HTERT RPE-1 (cell line): ENCODE measurements around the gene STPG3.

Experiments used
- in situ Hi-C: fragments of 300-500 bp; cut with MboI; formaldehyde crosslinking; loops from 4 replicates; pipeline ENCODE4 v1.14.3; 2020; ENCODE audit warnings: low sequenced_read_pairs

STPG3 gene

DNA sequence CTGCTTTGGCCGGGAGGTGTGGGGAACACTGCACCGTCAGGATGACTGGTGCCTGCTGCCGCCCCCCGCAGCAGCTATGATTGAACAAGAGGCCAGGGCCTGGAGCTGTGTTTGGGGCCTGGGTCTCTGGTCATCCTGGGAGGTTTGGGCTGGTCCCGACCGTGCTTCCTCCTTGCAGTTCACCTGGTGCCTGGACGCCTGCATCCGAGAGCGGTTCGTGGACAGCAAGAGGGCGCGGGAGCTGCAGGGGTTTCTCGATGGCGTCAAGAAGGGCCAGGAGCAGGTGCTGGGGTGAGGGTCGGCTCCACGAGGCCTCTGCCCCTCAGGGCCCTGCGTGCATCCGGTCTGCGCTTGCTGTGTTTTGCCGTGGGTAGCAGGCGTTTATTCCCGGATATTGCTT lies 13.0 kb downstream of the STPG3 start:
- in situ Hi-C loops: no loop called here

DNA sequence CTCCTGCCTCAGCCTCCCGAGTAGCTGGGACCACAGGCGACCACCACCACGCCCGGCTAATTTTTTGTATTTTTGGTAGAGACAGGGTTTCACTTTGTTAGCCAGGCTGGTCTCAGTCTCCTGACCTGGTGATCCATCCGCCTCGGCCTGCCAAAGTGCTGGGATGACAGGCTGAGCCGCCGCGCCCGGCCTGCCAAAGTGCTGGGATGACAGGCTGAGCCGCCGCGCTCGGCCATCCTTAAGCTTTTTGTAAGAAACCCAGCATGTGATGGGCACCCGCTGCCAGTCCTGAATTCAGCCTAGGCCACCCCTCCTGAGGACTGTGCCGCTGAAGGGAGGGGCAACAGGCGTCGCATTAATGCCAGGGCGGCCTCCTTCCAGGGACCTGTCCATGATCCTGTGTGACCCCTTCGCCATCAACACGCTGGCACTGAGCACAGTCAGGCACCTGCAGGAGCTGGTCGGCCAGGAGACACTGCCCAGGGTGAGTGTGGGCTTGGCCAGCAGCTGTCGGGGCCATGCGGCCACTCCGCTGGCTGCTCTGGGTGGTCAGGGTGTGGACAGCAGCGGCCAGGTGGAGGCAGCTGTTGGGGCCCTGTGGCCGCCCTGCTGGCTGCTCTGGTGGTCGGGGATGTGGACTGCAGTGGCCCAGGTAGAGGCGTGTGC lies 14.5 kb downstream of the STPG3 start:
- in situ Hi-C loops: no loop called here

DNA sequence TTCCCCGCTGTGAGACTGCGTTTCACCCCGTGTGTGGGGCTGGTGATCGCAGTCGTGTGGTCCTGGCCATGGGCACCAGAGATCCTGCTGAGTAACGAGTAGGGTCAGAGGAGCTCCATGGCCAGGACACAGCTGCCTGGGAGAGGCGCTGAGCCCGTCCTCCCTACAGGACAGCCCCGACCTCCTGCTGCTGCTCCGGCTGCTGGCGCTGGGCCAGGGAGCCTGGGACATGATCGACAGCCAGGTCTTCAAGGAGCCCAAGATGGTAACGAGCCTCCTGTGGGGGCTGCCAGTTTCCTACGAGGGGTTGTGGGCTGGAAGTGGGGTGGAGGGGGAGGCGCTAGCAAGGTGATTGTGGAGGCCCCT lies 15.1 kb downstream of the STPG3 start:
- in situ Hi-C loops: no loop called here

DNA sequence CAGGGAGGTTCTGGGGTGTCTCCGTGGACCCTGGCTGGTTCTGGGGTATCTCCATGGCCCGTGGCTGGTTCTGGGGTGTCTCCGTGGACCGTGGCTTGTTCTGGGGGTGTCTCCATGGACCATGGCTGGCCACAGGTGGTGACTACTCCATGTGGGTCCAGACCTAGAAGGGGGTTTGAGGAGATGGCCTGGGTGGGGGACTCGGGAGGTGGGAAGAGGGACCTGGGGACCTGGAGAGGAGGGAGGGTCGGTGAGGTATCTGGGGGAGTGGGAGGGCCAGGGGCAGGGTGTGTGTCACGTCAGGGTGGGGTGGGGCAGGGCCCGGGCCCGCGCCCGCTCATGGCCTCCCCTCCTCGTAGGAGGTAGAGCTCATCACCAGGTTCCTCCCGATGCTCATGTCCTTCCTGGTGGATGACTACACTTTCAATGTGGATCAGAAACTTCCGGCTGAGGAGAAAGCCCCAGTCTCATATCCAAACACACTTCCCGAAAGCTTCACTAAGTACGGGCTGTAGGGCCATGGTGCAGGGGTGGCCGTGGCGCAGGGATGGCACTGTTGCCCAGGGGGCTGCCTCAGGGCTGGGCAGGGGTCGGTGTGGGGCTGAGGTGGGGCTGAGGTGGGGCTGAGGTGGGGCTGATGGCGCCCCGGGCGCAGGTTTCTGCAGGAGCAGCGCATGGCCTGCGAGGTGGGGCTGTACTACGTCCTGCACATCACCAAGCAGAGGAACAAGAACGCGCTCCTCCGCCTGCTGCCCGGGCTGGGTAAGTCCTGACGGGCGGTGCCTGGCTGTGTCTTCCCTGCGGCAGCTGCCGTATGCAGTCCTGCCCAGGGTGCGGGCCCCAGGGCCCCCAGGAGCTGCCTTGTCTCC lies 15.7 kb downstream of the STPG3 start:
- in situ Hi-C loops: no loop called here

DNA sequence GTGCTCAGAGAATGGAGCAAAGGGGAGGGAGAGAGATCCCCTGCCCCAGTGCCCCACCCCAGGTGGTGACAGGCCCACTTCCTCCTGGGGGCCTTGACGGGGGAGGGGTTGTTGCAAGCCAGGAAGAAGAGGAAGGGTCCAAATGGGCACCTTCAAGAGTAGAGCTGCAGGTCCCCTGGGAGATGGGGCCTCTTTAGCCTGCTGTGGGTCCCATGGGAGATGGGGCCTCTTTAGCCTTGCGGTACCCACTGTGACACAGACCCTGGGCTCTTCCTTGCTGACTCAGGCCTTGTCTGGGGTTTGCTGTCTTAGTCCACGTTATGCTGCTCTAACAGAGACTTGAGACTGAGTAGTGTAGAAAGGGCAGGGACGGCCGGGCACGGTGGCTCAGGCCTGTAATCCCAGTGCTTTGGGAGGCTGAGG lies 16.9 kb downstream of the STPG3 start:
- in situ Hi-C loops: no loop called here

DNA sequence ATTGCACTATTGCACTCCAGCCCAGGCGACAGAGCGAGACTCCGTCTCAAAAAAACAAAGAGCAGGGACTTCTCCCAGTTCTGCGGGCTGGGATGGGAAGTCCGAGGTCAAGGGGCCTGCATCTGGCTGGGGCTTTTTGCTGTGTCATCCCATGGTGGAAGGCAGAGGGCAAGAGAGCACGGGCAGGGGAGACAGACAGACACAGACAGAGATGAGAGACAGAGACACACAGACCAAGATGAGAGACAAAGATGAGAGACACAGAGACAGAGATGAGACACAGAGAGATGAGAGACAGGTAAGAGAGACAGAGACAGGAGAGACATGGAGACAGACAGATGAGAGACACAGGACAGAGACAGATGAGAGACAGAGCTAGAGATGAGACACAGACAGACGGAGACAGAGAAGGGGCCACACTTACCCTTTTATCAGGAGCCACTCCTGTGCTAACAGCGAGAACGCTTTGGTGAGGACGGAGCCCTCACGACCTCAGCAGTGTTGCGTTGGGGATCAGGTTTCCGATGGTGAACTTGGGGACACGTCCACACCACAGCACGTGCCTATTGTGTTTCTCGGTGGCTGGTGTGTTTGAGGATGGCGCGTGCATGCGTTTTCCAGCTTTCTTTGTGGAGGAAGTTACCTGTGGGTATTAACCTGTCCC lies 17.6 kb downstream of the STPG3 start:
- in situ Hi-C loops: no loop called here

DNA sequence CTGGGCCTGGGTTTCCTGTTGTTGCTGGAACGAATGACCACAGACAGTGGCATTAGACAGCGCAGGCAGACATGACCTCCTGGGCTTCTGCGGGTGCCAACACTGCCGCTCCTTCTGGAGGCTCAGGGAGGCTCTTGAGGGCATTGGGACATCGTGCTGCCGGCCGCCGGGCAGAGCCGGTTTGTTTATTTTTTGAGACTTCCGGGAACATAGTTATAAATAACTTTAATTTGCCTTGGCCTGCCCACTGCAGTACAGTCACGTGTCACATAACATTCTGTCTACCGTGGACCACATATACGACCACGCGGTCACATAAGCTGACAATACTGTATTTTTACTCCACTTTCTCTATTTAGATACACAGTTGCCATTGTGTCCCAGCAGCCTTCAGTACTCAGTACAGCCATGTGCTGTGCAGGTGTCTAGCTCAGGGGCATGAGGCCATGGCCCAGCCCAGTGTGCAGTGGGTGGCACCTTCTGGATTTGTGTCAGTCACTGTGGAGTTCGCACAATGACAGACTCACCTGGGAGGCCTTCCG lies 18.2 kb downstream of the STPG3 start:
- in situ Hi-C loops: no loop called here

DNA sequence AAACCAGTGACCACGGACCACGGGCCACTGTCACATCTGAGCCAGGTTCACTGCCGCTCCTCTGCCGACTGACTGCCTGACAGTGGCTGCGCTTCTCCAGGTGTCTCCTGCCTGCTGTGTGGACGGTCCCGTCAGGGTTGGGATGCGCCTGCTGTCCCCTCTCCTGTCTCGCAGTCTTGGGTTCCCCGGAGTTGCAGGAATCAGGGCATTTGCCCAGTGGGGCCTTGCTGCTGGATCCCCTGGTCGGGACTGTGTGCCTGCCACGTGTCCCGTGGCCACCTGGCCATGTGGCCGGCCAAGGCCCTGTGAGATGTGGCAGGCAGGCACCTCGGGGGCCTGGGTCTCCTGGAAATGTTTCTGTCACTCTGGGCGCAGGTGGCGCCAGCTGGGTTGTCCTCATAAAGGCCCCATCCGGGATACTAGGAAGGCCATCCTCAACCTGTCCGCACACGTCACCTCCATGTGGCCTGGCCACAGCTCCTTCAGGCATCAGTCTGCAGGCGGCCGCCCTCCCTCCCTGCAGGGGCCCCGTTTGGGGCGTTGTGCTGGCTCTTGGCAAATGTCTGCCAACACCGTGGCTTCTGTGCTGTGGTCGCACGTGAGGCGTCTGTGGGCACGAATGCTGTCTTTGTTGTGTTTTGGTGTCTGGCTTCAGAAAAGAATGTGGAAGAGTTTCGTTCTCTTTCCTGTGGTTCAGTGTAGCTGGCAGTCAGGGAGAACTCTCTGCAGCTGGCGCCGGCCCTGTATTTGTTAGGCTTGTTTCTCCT lies 20.0 kb downstream of the STPG3 start:
- in situ Hi-C loops: no loop called here

DNA sequence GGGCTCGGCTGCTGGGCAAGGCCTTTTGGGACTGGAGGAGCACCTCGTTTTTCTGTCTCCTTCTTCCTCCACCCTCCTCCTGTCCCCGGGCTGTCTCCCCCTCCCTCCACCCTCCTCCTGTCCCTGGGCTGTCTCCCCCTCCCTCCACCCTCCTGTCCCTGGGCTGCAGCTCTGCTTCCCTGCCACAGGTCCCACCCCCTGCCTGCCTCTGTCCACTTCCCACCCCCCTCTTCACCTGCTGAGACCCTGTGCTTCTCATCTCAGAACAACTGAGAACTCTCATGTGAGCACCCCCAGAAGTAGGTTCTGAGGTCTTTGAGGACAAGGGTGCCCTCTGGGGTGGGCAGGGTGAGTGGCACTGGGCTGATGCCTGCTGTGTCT lies 20.6 kb downstream of the STPG3 start:
- in situ Hi-C loops: no loop called here

DNA sequence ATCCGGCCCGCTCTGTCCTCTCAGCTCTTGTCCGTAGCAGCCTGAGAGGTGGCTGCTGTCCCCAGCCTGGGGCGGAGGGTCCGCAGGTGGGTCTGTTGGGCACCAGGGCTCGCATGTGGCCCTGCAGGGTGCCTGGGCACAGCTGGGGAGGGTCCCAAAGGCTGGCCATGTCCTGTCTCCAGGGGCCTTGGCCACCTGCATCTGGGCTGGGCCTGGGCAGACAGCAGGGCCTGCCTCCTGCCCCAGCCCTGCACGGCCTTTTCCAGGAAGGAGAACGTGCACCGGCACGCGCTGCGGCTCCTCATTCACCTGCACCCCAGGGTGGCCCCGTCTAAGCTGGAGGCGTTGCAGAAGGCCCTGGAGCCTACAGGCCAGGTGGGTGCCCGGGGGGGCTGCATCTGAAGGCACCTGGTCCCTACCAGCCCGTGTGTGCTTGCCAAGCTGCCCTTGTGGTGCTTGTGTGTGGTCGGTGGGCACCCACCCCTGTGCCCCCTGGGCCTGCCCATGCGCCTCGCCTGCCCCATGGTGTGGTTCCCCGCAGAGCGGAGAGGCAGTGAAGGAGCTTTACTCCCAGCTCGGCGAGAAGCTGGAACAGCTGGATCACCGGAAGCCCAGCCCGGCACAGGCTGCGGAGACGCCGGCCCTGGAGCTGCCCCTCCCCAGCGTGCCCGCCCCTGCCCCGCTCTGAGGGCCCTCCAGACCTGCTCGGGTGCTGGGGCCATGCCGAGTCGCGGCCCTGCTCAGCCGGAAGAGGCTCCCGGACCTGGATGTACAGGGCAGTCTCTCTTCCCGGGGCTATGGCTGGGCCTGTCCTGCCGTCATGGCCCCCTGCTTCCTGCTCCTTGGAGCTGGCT lies 21.4 kb downstream of the STPG3 start:
- in situ Hi-C loops: no loop called here

DNA sequence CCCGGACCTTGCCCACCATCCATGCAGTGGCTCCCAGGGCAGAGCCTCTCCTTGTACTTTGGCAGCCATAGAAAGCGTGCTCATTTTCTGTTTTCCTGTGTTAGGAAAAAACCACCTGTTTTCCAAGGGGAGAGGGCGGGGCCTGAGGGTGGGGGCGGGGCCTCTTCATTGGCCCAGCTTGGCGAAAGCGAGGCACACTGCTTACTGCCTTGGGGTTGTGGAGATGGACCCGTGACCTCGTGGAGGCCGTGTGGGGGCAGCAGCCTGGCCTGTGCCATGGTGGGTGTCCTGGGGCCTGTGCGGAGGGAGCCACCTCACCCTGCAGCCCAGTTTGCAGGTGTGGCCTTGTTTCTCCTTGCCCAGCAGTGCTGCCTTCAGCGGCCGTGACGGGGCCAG lies 22.0 kb downstream of the STPG3 start:
- in situ Hi-C loops: no loop called here

DNA sequence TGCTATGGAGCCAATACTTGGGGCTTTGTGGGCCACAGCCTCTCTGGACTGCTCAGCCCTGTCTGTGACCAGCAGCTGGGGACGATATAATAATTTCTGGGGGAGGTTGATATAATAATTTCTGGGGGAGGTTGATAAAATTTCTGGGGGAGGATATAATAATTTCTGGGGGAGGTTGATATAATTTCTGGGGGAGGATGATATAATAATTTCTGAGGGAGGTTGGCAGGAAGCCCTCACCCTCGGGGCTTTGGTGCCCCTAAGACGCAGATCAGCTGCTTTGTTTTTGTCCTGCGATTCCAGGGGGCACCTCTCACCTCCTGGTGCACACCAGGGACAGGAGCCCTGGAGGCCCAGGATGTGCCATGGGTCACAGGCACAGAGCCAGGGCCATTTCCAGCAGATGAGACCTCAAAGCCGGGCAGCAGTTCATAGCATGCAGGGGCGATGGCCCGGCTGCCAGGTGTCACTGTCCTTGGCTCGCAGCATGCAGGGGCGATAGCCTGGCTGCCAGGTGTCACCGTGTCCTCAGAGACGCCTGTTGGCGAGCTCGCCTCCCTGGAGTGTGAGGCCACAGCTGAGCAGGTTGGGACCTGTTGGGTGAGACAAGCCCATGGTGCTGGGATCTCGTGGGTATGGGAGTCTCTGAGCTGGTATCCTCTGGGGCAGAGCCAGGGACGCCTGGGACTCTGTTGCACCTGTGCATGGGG lies 22.7 kb downstream of the STPG3 start:
- in situ Hi-C loops: no loop called here

DNA sequence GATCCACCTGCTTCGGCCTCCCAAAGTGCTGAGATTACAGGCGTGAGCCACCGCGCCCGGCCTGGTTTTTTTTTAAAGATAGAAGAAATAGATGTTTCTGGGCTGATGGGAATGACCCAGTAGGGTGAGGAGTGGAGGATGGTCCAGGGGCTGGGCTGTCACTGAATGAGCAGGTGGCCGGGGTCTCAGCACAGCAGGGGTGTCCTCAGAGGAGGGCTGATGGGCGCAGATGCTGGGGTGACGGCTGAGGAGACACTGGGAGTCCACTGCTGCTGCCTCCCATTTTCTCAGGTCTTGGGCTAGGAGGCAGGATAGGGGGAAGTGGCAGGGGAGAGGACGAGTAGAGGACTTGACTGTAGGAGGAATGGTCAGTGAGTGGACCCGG lies 24.1 kb downstream of the STPG3 start:
- in situ Hi-C loops: no loop called here

DNA sequence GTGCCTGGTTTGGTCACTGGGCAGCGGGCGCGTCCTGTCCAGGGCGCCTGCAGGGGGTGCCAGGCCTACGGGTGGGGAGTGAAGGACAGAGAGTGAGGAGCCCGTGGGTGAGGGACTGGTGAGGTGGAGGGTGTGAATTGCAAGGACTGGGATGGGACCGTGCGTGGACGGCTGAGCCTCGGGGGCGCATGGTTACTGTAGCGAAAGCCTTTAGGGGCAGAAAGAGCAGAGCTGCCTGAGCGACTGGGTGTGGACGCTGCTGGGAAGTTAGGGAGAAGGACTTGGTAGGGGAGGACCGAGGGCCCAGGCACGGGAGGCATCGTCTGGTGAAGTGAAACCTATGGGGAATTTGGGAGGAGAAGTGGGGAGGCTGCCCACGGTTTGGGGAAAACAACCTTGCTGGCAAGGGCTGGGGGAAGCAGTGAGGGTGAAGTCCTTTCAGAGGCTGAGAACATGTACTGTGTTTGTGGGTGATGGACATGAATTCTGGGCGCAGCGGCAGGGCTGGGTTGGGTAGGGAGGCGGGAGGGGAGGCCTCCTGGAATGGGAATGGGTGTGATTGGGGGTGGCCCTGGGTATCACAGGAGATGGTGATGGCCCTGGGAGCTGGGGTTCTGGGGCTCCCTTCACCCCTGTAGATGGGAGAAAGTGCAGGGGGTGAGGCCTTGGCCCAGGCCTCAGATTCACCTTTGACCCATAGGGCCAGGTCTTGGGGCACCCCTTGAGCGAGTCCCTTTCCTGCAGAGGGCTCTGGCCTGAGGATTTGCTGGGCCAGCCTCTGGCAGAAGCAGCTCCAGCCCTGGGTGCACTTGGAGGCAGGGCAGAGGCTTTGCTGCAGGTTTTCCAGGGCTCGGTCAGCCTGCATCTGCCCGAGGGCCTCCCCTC lies 24.7 kb downstream of the STPG3 start:
- in situ Hi-C loops: no loop called here

DNA sequence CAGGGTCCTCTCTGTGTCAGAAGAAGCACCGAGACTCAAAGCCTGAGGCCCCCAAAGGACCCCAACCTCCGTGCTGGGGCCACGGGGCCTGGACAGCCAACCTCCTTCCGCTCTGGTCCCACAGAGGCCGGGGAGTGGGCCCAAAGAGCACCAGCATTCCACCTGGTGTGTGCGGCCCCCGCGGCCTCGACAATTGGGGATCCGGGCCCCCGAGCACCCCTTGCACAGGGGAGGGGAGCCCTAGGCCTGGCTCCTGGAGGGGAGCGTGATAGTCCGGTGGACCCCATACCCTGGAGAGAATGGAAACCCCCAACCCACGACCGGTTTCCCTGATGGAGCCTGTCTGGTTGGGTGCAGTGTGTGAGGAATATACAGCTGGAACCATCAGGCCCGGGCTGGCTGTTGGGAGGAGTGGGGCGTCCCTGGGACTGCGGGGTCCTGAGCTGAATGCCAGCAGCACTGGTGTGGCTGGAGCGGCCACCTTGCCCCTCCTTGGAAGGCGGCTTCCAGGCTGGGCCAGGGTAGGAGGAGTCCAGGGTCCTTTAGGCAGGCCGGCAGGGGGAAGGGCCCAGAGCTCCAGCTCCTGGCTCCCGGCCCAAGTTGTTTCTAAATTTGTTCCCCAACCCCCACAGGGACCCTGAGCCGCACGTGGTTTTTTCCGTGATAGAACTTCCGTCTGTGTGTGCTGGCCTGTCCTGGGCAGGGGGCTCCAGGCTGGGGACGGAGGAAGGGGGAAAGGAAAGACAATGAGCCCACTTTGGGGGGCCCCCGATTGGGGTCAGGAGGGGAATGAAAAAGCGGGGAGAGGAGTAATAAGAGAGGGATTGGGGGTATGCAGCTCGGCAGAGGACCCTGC lies 25.6 kb downstream of the STPG3 start:
- in situ Hi-C loops: no loop called here

DNA sequence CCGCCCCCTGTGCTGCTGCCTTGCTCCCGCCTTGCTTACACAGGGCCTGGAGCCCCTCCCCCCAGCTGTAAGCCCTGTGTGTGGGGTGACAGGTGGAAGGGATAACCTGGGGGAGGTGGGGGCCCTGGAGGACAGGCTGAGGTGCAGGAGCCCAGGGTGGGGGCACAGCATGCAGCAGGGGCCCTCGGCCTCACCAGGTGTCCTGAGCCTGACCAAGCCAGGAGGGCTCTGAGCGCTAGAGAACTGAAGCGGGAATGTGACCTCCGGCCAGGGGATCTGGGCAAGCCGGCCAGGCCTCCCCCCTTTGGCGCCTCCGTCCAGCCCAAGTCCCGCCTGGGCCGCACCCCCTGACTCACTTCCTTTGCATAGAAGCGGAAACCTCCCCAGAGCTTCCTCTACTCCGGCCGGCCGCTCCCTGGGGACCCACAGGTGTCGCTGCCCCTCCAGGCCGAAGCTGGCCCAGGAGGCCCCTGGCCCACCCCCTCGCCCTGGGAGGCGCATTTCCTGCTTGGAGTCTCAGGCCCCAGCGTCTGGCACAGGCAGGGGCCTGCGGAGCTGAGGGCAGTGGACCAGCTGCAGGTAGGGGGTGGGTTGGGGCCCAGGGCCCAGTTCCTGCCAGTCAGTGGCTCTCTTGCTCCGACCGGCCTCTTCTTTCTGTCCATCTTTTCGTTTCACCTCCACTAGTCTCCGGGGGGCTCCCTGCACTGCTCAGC lies 26.4 kb downstream of the STPG3 start, which contains the start of gene TOR4A:
Gene TOR4A, plus strand, starts transcription at position 398 of the 713 bp plus-strand sequence. CDS start 964 bp downstream, outside the sequence.
- in situ Hi-C loops: no loop called here
